Peyer's patch (tissue), 4 donors: ENCODE measurements around the gene IGF2R.

Experiments
- POLR2A ChIP-seq, 2 donors: fragments of 450-650 bp; IDR thresholded peaks; one replicate each; pipeline ENCODE4 v1.5.1; 2017; ENCODE audit warnings: antibody characterized with exemption in 2 of 2, mild to moderate bottlenecking in 2 of 2, moderate library complexity in 2 of 2
- TF ChIP-seq, protein P1 (sequence below), 6 experiments: fragments of 450-650 bp in 4 of 6; fragments of 200-600 bp in 2 of 6; sonication (generic) in 1 of 6; IDR thresholded peaks; one replicate each; pipeline ENCODE4 v1.5.1; 2017 to 2019; ENCODE audit warnings: antibody characterized with exemption in 6 of 6, mild to moderate bottlenecking in 3 of 6, moderate library complexity in 1 of 6

DNA sequence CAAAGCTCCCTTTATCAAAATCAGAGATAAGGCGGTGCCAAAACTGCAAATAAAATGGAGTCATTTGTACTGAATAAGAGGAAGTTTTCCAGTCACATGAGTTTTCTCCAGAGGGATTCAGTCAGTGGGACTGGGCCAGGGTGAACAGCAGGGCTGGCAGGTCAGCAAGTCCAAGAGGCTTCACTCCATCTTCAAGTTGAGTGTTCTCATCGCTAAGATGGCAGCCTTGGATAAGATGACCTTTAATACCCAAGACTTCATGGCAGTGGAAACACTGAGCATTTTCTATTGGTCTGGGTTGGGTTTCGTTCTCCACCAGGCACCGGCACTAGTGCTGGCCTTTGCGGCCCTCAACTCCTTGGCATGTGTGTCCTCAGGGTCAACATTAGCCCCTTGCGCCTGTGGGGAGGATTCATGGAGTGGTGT, 29.3 kb upstream of the IGF2R start:
- TF ChIP-seq POLR2A (IDR thresholded peaks at IDR 0.05): no peak
- TF ChIP-seq, protein P1, sequence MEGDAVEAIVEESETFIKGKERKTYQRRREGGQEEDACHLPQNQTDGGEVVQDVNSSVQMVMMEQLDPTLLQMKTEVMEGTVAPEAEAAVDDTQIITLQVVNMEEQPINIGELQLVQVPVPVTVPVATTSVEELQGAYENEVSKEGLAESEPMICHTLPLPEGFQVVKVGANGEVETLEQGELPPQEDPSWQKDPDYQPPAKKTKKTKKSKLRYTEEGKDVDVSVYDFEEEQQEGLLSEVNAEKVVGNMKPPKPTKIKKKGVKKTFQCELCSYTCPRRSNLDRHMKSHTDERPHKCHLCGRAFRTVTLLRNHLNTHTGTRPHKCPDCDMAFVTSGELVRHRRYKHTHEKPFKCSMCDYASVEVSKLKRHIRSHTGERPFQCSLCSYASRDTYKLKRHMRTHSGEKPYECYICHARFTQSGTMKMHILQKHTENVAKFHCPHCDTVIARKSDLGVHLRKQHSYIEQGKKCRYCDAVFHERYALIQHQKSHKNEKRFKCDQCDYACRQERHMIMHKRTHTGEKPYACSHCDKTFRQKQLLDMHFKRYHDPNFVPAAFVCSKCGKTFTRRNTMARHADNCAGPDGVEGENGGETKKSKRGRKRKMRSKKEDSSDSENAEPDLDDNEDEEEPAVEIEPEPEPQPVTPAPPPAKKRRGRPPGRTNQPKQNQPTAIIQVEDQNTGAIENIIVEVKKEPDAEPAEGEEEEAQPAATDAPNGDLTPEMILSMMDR (IDR thresholded peaks at IDR 0.05): no peak
